Measurements from ENCODE around the gene MYL10. TPM values are rescaled to one million over a fixed set of nuclear protein-coding genes. Genes with fewer than 3 reads are reported as not detected.

Gene MYL10
- total RNA-seq, 1 experiment from 2014 or later = not detected

DNA sequence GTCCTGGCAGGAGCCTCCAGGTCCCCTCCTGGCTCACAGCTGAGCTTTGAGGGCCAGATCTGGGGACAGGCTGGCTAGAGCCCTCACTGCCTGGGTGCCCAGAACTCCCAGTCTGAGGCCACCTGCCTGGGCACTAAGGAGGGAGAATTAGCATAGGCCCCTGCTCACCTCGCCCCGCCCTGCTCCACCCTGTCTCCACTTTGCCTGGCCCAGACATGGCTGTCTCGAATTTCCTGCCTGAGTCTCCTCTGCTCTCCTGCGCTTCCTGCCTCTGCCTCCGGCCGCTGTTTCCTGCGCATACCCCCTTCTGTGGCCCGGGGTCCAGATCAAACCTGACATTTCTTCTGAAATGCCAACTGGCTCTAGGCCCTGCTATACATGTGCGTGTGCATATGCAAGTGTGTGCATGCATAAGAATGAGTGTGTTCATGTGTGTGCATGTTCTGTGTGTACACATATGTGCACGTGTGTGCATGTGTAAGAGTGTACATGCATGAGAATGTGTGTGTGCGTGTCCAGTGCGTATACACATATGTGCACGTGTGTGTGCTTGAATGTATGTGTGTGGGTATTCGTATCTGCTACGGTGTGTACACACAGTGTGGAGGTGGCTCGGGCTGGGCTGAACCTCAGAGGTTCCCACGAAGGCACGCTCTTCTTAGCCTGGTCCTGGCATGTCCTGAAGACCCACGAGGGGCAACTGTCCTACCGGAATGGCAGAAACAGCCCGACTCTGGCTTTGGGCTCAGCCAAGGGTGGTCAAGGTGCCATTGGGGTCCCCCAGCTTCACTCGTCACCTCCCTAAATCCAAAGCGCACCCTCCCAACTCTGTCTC, 64.9 kb downstream of the MYL10 start:
- no peaks in the 10 kb centered on the region for H3K36me3 ChIP-seq (replicated peaks; ENCODE audit: control insufficient read depth, insufficient read depth, low read length)
- no peak overlapping the region for H3K4me3 ChIP-seq (ENCODE audit: insufficient read depth, low read depth, low read length)
- DNase-seq = peak; percentile 69
- no peaks in the 10 kb centered on the region for H3K27me3 ChIP-seq (ENCODE audit: control insufficient read depth, insufficient read depth, low read length)

Other genes starting within 250 kb of the MYL10 start
- 25.3 and 28.2 TPM in 2 replicates for gene CUX1, start 188.3 kb upstream of the MYL10 start, total RNA-seq (2014; rRNA removed; shearing (Covaris generic))